Nephron progenitor cell (in vitro differentiated cells): ENCODE measurements around the gene ANKFN1.

Experiments
- DNase-seq: peaks from one replicate; pipeline ENCODE4 v3.0.0; 2021
- H3K27ac Mint-ChIP-seq: 2 replicates; pipeline ENCODE4 v1.8.0; 2021; ENCODE audit warnings: mild to moderate bottlenecking, moderate library complexity, mixed read lengths
- H3K27me3 Mint-ChIP-seq: 2 replicates; pipeline ENCODE4 v1.8.0; 2021; ENCODE audit warnings: mild to moderate bottlenecking, low read depth, mixed read lengths; ENCODE audit not compliant: poor library complexity
- H3K36me3 Mint-ChIP-seq: 2 replicates; pipeline ENCODE4 v1.8.0; 2021; ENCODE audit warnings: low read depth, mixed read lengths
- H3K4me1 Mint-ChIP-seq: 2 replicates; pipeline ENCODE4 v1.8.0; 2021; ENCODE audit warnings: mixed read lengths
- H3K4me3 Mint-ChIP-seq: 2 replicates; pipeline ENCODE4 v1.8.0; 2021; ENCODE audit warnings: mild to moderate bottlenecking, moderate library complexity, mixed read lengths
- H3K9me3 Mint-ChIP-seq: 2 replicates; pipeline ENCODE4 v1.8.0; 2021; ENCODE audit warnings: mild to moderate bottlenecking, moderate library complexity, mixed read lengths
- CTCF ChIP-seq: fragments of 200-600 bp; sonication (generic); IDR thresholded peaks from 2 replicates; pipeline ENCODE4 v1.5.0; 2021; ENCODE audit warnings: antibody characterized with exemption

The ANKFN1 gene

GRCh38 chr17:56557682-56558081 lies 404.4 kb downstream of the ANKFN1 start:
- TF ChIP-seq CTCF: no peak
- Mint-ChIP-seq H3K4me1 (no peaks in the 10 kb centered on the region), H3K27ac (no peak overlapping the region), H3K9me3 (peaks cover 10% of the 10 kb centered on the region), H3K27me3 (peaks cover 10% of the 10 kb centered on the region), H3K36me3 (no peaks in the 10 kb centered on the region), H3K4me3 (no peak overlapping the region)
- DNase-seq: no peak

GRCh38 chr17:56558088-56558487 lies 404.8 kb downstream of the ANKFN1 start:
- no peak for DNase-seq
- TF ChIP-seq CTCF: no peak
- Mint-ChIP-seq H3K4me1 (no peaks in the 10 kb centered on the region), H3K4me3 (no peak overlapping the region), H3K27ac (no peak overlapping the region), H3K27me3 (peaks cover 10% of the 10 kb centered on the region), H3K9me3 (peaks cover 10% of the 10 kb centered on the region), H3K36me3 (no peaks in the 10 kb centered on the region)
